Thoracic aorta (tissue), 2 donors: Measurements from ENCODE around the gene ARHGAP44. TPM values are rescaled to one million over a fixed set of nuclear protein-coding genes. Genes with fewer than 3 reads are reported as not detected.
"Not testable (repeated sequence)": the region's sequence is repeated elsewhere in the genome, so short reads cannot be mapped to it uniquely, and the experiment has no call there.

Experiments used
- ATAC-seq: fragments of 150-250 bp; one replicate; pipeline ENCODE4 v1.8.0; 2017; ENCODE audit warnings: low read depth; ENCODE audit not compliant: insufficient number of reproducible peaks, low FRiP score
- DNase-seq: peaks from one replicate; pipeline ENCODE4 v3.0.0-alpha.2; 2020; ENCODE audit warnings: low spot score
- H3K27ac ChIP-seq, 2 donors: fragments of 200-600 bp; sonication (generic); 1 replicate in 1 of 2; 2 replicates in 1 of 2; pipeline ENCODE4 v1.5.1; 2016; ENCODE audit warnings: mild to moderate bottlenecking in 2 of 2, moderate library complexity in 2 of 2
- H3K27me3 ChIP-seq: fragments of 200-600 bp; sonication (generic); replicated peaks from 2 replicates; pipeline ENCODE4 v1.6.0; 2016; ENCODE audit warnings: mild to moderate bottlenecking; ENCODE audit not compliant: insufficient read depth
- H3K36me3 ChIP-seq: fragments of 200-600 bp; sonication (generic); one replicate; pipeline ENCODE4 v1.5.1; 2016
- H3K4me1 ChIP-seq, 2 donors: fragments of 200-600 bp; sonication (generic); 1 replicate in 1 of 2; 2 replicates in 1 of 2; pipeline versions ENCODE4 v1.5.1 to v1.6.0; 2016; ENCODE audit warnings: low read depth in 2 of 2, mild to moderate bottlenecking in 1 of 2; ENCODE audit not compliant: control insufficient read depth in 1 of 2
- H3K4me3 ChIP-seq: fragments of 200-600 bp; sonication (generic); 2 replicates; pipeline ENCODE4 v1.5.1; 2016; ENCODE audit warnings: mild to moderate bottlenecking
- H3K9me3 ChIP-seq: fragments of 200-600 bp; sonication (generic); 2 replicates; pipeline ENCODE4 v1.5.1; 2016
- total RNA-seq, 2 donors: library from RNA; depleted of rRNA; stranded (reverse); fragments of >200 nt; gene quantifications; one replicate each; pipeline versions ENCODE4 v1.1.0 to v1.2.3, GENCODE V29; 2016
- TF ChIP-seq, protein P1 (sequence below): fragments of 200-600 bp; sonication (generic); IDR thresholded peaks from one replicate; pipeline ENCODE4 v1.5.1; 2019; ENCODE audit warnings: antibody characterized with exemption

The ARHGAP44 gene
- total RNA-seq, 2 donors from 2014 or later = 7.3 to 10.3 TPM

DNA sequence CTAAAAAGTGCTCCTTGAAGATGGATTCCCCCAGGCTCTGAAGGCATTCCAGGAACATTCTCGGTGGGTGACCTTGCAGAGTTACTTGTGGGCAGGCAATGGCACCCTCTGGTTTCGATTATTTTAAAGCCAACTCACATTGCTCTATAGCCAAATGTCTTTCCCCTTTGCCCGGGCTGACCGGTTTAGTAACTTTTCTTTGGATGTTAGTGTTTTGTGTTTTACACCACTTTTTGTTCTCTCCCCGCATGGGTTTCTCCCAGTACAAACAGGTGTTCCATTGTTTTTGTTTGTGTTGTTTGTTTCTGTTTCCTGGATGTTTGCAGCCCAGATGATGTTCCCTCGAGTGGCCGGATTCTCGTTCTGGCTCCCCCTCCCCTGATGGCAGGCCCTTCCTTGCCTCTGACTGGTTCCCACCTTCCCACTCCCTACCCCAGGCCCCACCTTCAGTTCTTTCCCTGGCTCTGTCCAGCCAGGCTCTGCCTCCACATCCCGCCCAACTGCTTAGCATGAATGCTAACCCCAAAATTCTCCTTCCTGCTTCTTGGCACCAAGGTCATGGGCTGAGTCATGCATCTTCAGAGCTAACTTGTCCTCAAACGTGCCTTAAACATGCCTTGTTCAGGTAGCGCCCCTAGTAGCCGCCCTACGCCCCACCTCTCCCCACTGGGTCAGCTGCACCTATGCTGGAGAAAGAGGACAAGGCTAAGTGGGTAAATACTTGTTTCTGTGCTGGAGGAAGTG, 187.9 kb downstream of the ARHGAP44 start:
- ATAC-seq (no peak), DNase-seq (no peak)
- TF ChIP-seq, protein P1, sequence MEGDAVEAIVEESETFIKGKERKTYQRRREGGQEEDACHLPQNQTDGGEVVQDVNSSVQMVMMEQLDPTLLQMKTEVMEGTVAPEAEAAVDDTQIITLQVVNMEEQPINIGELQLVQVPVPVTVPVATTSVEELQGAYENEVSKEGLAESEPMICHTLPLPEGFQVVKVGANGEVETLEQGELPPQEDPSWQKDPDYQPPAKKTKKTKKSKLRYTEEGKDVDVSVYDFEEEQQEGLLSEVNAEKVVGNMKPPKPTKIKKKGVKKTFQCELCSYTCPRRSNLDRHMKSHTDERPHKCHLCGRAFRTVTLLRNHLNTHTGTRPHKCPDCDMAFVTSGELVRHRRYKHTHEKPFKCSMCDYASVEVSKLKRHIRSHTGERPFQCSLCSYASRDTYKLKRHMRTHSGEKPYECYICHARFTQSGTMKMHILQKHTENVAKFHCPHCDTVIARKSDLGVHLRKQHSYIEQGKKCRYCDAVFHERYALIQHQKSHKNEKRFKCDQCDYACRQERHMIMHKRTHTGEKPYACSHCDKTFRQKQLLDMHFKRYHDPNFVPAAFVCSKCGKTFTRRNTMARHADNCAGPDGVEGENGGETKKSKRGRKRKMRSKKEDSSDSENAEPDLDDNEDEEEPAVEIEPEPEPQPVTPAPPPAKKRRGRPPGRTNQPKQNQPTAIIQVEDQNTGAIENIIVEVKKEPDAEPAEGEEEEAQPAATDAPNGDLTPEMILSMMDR = no peak
- Histone ChIP-seq H3K27me3 (no peaks in the 10 kb centered on the region), H3K4me3 (no peak overlapping the region), H3K36me3 (no peaks in the 10 kb centered on the region), H3K9me3 (no peaks in the 10 kb centered on the region), H3K27ac (no peak overlapping the region), H3K4me1 (peaks cover 10 to 14% of the 10 kb centered on the region in 2 donors)

DNA sequence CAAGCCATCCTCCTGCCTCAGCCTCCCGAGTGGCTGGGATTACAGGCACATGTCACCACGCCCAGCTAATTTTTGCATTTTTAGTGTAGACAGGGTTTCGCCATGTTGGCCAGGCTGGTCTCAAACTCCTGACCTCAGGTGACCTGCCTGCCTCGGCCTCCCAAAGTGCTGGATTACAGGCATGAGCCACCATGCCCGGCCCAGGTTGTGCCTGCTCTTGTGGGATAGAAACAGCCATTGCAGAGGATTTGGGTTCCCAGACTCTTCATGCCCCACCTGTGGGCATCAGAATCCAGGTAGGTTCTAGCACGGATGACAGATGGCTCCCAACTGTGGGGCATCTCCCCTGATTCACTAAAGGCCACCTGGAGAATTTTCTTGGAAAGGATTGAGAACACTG, 189.5 kb downstream of the ARHGAP44 start:
- not testable (repeated sequence) for H3K4me1 ChIP-seq, H3K36me3 ChIP-seq, DNase-seq, H3K27ac ChIP-seq, ATAC-seq, H3K9me3 ChIP-seq, H3K27me3 ChIP-seq, H3K4me3 ChIP-seq

GRCh38 chr17:12979246-12979645, 189.9 kb downstream of the ARHGAP44 start:
- no peak overlapping the region for H3K27ac ChIP-seq
- H3K4me1 ChIP-seq = peaks cover 4 to 6% of the 10 kb centered on the region in 2 donors
- no peaks in the 10 kb centered on the region for H3K36me3 ChIP-seq
- H3K9me3 ChIP-seq = no peaks in the 10 kb centered on the region
- no peak overlapping the region for H3K4me3 ChIP-seq
- no peaks in the 10 kb centered on the region for H3K27me3 ChIP-seq
- TF ChIP-seq, protein P1 = no peak
- DNase-seq (no peak), ATAC-seq (no peak)

DNA sequence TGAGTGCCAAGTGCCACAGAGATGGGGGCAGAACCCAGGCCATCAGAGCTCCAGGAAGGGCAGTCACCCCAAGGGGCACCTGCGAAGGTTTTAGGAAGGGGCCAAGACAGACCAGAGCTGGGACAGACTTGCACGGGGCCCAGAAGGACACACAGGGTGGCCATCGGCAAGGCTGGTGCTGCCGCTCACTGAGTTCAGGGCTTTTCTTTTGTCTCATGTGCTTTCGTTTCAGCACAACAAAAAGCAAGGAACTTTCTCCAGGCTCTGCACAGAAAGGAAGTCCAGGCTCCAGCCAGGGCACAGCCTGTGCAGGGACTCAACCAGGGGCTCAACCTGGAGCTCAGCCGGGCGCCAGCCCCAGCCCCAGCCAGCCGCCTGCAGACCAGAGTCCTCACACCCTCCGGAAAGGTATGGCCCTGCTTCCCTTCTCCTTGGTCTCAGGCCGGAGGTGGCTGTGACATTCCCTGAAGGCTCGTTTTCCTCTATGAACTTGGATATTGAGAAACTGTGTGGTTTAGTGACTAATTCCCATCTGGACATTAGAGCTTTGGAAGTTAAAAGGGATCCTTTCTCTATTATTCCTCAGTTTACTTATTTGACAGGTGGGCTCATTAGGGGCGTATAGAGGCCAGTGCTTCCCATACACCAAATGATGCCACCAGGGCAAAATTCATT, 190.7 kb downstream of the ARHGAP44 start:
- Histone ChIP-seq H3K27ac (no peak overlapping the region), H3K9me3 (no peaks in the 10 kb centered on the region), H3K4me3 (no peak overlapping the region), H3K27me3 (no peaks in the 10 kb centered on the region), H3K4me1 (peaks cover 7 to 8% of the 10 kb centered on the region in 2 donors), H3K36me3 (no peaks in the 10 kb centered on the region)
- ATAC-seq = no peak
- TF ChIP-seq, protein P1 = no peak
- no peak for DNase-seq

- no peak overlapping the region for H3K27ac ChIP-seq
- H3K27me3 ChIP-seq = no peaks in the 10 kb centered on the region
- H3K4me3 ChIP-seq = no peak overlapping the region
- no peaks in the 10 kb centered on the region for H3K9me3 ChIP-seq
- H3K36me3 ChIP-seq = no peaks in the 10 kb centered on the region
- peaks cover 11 to 21% of the 10 kb centered on the region in 2 donors for H3K4me1 ChIP-seq
- ATAC-seq (no peak), DNase-seq (no peak)
- TF ChIP-seq, protein P1 = no peak
Measured at GRCh38 chr17:12982224-12982623, 192.9 kb downstream of the ARHGAP44 start.
